Measurements from ENCODE around the gene MLC1.

DNA sequence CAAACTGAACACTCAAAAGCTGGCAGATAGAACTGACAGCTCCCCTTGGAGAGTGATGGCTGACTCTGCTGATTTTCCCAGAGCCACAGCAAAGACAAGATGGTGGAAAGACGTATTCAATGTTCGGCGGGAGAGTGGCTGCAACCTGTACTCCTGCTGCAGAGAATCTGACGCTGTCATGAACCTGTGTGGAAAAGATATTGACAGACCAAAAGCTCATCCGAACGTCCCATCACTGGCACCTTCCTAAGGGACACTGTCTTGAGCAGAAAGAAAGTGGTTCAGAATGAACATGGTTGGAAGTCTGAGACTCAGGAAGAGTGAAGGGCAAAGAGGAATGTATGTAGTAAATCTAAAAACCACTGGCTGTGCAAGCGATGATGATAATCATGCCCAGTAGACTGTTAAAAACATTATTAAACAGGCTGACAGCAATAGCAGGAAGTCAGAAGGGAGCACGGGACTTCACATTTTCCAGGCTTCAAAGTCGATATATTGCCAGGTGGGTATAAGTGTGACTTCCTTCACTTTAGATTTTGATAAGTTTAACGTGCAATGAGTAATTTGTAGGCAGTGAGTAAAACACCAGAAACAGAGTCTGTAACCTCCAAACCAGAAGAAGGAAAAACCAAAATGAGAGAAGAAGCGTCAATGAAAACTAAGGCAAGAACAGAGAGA, 66.5 kb downstream of the MLC1 start:
- TF ChIP-seq CTCF (conservative IDR thresholded peaks at IDR 0.05; ENCODE audit: low read length), result no peak
- no peak for TF ChIP-seq EZH2phosphoT487 (IDR thresholded peaks at IDR 0.05; ENCODE audit: borderline replicate concordance, low read depth, low read length)

Data from OCI-LY7 (cell line).